ENCODE results near the gene DNAJC5.

DNA sequence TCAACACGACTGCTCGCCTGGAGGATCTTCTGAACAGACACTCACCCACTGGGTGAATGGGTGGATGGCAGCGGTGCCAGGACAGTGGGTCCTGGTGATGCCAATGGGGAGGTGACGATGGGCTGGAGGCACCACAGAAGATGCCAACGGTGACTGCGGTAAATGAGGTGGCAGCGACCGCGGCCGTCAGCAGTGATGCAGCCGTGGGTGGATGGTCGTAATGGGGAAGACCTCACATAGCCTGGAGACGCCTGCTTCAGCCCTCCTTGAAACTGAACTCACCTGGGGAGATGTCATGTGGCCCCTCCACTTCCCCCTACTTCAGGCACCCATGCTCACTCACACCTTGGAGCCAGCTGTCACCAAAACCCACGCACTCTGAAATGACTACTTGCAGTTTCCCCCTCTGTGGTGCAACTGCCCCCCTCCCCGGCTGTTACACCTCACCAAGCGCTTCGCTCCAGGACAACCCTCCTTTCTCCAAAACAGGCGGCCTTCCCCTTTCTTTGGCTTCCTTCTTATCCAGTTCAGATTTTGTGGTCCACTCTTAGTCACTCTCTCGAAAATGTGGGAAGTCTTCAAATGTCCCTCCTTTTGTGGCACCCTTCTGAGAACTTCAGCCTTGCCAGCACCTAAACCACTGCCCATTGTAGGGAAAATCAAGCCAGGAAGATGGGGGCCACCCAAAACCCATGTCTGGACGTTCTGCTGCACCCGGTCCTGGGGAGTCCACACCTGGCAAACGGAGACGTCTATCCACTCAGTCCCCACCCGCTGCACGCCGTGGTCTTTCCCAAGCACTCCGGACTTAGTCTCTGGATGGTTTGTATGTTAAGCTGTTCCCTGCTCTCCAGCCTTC lies 44.0 kb upstream of the DNAJC5 start:
- TF ChIP-seq POLR2A (IDR thresholded peaks at IDR 0.05), result no peak
- TF ChIP-seq, protein P1, sequence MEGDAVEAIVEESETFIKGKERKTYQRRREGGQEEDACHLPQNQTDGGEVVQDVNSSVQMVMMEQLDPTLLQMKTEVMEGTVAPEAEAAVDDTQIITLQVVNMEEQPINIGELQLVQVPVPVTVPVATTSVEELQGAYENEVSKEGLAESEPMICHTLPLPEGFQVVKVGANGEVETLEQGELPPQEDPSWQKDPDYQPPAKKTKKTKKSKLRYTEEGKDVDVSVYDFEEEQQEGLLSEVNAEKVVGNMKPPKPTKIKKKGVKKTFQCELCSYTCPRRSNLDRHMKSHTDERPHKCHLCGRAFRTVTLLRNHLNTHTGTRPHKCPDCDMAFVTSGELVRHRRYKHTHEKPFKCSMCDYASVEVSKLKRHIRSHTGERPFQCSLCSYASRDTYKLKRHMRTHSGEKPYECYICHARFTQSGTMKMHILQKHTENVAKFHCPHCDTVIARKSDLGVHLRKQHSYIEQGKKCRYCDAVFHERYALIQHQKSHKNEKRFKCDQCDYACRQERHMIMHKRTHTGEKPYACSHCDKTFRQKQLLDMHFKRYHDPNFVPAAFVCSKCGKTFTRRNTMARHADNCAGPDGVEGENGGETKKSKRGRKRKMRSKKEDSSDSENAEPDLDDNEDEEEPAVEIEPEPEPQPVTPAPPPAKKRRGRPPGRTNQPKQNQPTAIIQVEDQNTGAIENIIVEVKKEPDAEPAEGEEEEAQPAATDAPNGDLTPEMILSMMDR (IDR thresholded peaks at IDR 0.05), result no peak
- no peak for TF ChIP-seq POLR2AphosphoS5 (IDR thresholded peaks at IDR 0.05)

Measured in prostate gland (tissue), 2 donors.